GM18519 (cell line): ENCODE measurements around the gene TTC29.

Source experiments
- ATAC-seq: cut with Tn5 transposase; IDR thresholded peaks from one replicate; pipeline ENCODE4 v1.9.1; 2021; ENCODE audit warnings: mild to moderate bottlenecking, moderate library complexity; ENCODE audit not compliant: unreplicated experiment, low FRiP score

TTC29 gene

GRCh38 chr4:146945556-146946374, at the start of gene TTC29:
TSS of gene TTC29 (minus strand) at chr4:146945864. CDS start at chr4:146939895, 5,969 bp downstream.
- ATAC-seq = peak; percentile 100

- ATAC-seq = no peak
Measured at GRCh38 chr4:146981651-146982050, 36.0 kb upstream of the TTC29 start.

GRCh38 chr4:146978641-146979040, 33.0 kb upstream of the TTC29 start:
- no peak for ATAC-seq

- ATAC-seq = no peak
Measured at GRCh38 chr4:146976145-146976544, 30.5 kb upstream of the TTC29 start.

- ATAC-seq = no peak
Measured at GRCh38 chr4:146975527-146975926, 29.9 kb upstream of the TTC29 start.

- ATAC-seq = no peak
Measured at GRCh38 chr4:146975036-146975435, 29.4 kb upstream of the TTC29 start.

- ATAC-seq = no peak
Measured at GRCh38 chr4:146972036-146972435, 26.4 kb upstream of the TTC29 start.

GRCh38 chr4:146969126-146969525, 23.5 kb upstream of the TTC29 start:
- ATAC-seq = no peak

- no peak for ATAC-seq
Measured at GRCh38 chr4:146960634-146961033, 15.0 kb upstream of the TTC29 start.

- ATAC-seq = no peak
Measured at GRCh38 chr4:146959692-146960091, 14.0 kb upstream of the TTC29 start.

- ATAC-seq = no peak
Measured at GRCh38 chr4:146957237-146957636, 11.6 kb upstream of the TTC29 start.

- ATAC-seq = no peak
Measured at GRCh38 chr4:146952896-146953295, 7.2 kb upstream of the TTC29 start.

GRCh38 chr4:146949559-146949958, 3.9 kb upstream of the TTC29 start:
- no peak for ATAC-seq

GRCh38 chr4:146943691-146944375, 1.8 kb downstream of the TTC29 start:
- no peak for ATAC-seq

GRCh38 chr4:146932116-146932515, 13.5 kb downstream of the TTC29 start:
- no peak for ATAC-seq

GRCh38 chr4:146930673-146931072, 15.0 kb downstream of the TTC29 start:
- no peak for ATAC-seq

- ATAC-seq = no peak
Measured at GRCh38 chr4:146927695-146928094, 18.0 kb downstream of the TTC29 start.

- ATAC-seq = no peak
Measured at GRCh38 chr4:146916479-146917076, 29.1 kb downstream of the TTC29 start.

GRCh38 chr4:146915132-146915531, 30.5 kb downstream of the TTC29 start:
- ATAC-seq = no peak

- ATAC-seq = no peak
Measured at GRCh38 chr4:146900295-146900694, 45.4 kb downstream of the TTC29 start.

- ATAC-seq = no peak
Measured at GRCh38 chr4:146890301-146890700, 55.4 kb downstream of the TTC29 start.
